ENCODE results near the gene FMNL3.
A peak's percentile ranks its signal among the peaks of the same experiment; 100 is the strongest.
"Not testable (repeated sequence)": the region's sequence is repeated elsewhere in the genome, so short reads cannot be mapped to it uniquely, and the experiment has no call there.

FMNL3 gene

DNA sequence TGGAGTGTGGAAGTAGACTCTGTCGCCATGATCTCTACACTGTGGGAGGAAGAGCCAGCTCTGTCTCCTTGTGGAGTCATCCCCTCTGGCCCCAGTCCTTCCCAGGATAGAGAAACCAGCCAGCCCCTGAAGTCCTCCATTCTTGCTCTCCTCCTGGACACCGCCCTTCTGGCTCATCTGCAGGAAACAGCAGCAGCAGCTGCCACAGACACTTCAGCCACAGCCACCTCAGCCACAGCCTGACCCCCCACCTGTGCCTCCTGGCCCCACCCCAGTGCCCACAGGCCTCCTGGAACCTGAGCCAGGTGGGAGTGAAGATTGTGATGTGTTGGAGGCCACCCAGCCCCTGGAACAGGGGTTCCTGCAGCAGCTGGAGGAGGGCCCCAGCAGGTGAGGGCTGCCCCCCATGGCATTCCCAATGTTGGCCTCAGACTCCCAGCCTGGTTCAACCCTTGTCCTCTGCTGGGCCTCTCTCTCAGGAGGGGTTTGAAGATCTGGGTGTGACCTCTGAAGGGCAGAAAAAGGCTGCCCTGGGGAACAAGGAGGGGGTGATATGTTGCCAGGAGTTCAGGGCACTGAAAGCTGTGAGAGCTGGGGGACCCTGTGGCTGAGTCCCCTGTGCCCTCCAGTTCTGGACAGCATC is 73.4 kb downstream of the FMNL3 start:
- DNase-seq: no peak

DNA sequence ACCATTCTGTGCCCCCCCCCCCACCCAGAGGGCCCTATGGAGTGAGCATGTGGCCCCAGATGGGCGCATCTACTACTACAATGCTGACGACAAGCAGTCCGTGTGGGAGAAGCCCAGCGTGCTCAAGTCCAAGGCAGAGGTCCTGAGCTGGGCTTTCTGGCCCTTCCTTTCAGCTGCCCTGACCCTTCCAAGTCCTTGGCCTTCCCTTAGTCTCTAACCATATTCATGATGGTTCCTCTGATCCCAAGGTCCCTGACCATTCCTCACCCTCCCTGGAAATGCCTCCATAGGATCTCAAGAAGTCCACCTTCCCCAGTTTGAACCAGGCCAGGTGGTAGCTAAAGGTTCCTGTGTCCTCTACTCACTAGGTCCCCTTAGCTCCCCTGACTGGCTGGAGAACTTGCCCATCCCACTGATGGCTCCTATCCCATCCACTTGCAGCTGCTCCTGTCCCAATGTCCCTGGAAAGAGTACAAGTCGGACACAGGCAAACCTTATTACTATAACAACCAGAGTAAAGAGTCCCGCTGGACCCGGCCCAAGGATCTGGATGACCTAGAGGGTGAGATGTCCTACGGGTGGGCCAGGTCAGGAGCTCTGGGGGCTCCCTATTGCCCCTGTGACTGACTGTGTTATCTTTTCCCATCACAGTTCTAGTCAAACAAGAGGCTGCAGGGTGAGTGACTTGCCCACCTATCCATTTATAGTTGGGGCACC is 74.1 kb downstream of the FMNL3 start:
- no peak for DNase-seq

DNA sequence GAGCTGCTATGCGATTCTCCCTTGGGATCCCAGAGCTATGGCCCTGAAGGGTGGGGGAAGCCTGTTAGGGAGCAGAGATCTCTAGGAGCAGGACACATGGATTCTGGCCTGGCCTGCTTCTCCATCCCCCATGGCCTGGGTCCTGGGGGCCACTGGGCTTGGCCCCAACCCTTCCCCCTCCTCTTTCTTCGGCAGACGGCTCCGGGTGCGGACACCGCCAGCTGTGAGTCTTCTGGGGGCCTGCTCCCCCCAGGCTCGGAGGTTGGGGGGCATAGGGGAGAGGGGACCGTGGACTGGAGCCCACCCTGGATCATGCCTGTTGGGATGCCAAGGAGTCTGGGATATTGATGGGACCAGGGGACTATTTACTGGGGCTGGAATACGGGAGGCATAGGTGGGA is 74.8 kb downstream of the FMNL3 start:
- no peak for DNase-seq

DNA sequence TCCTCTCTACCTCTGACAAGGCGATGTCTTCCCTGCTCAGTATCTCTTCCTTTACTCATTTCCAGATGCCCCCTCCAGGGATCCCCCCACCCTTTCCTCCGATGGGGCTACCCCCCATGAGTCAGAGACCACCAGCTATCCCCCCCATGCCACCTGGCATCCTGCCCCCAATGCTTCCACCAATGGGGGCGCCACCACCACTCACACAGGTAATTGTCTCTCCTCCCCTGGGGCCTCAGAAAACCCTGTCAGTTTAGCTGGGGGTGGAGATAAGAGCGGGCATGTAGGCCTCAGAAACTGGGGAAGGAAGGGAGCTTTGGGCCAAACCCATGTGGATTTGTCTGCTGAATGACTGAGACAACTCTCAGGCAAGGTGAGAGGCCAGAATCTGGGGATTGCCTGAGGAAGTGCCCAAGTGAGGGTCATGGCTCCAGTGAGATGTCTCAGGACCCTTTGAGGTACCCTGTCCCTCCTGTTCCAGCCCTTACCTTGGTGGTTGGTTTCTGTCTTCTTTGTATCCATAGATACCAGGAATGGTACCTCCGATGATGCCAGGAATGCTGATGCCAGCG is 75.8 kb downstream of the FMNL3 start:
- DNase-seq: no peak

DNA sequence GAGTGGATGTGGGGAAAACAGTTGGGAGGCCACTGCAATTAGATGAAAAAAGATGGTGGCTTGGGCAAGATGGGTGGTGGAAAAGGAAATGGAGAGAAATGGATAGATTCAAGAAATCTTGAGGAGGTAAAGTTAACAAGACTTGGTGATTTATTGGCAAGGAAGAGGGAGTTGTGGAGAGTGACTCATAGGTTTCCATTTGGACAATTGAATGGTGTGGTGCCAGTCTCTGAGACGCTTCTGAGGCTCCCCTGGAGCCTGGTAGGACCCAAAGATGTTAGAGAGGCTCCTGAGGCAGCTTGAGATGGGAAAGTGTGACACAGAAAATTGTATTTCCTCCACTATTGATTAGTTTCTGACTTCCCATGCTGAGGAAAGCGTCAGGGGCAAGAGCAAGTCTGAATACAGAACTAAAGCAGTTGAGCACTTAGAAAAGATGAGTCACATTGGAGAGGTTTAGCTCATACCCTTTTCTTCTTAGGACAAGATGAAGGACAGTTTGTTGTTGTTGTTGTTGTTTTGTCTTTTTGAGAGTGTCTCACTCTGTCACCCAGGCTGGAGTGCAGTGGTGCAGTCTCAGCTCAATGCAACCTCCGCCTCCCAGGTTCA is 79.3 kb downstream of the FMNL3 start:
- no peak for DNase-seq

DNA sequence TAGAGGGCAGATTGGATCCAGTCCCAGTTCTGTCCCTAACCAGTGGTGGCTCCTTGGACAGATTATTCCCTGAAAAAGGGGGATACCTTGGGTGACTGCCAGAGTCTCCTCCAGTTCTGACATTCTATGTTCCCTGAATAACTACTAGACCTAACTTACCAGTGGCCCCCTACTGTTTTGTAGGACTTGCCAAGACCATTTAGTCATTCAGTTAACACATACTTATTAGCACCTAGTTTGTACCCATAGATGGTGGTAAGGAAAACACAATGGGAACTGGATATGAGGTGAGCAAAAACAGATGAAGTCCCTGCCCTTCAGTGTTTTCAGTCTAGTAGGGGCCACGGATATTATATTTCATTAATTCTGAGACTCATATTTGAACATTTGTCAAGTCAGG is 80.4 kb downstream of the FMNL3 start:
- DNase-seq: no peak

DNA sequence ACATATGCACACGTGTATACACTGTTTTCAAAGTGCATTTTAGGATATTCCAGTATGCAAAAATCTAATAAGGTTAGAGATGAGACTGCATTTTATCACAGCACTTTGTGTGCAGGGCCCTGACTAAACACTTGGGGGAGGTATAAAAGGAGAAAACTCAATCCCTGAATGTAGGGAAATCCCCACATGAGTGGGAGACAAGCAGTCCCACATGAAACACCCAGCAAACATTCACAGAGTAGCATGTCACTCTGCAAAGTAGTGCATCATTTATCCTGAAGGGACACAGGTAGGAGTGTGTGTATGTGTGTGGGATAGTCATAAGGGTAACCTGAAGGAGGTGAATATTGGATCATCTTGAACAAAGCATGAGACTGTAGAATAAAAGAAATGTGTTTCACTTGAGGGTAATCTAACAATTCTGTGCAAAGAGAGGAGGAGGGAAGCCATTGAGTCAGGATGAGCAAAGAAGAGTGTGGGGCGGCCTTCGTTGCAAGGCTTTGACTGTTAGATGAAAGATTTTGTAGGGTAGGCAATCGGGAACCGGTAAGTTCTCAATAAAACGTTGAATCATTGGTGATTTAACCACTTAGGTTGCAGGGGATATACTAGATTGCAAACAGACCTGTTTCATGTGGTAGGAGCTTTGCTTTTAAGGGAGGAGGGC is 80.9 kb downstream of the FMNL3 start:
- DNase-seq: peak in 13 of 56 donors; percentile 12 to 77 (median 53)

DNA sequence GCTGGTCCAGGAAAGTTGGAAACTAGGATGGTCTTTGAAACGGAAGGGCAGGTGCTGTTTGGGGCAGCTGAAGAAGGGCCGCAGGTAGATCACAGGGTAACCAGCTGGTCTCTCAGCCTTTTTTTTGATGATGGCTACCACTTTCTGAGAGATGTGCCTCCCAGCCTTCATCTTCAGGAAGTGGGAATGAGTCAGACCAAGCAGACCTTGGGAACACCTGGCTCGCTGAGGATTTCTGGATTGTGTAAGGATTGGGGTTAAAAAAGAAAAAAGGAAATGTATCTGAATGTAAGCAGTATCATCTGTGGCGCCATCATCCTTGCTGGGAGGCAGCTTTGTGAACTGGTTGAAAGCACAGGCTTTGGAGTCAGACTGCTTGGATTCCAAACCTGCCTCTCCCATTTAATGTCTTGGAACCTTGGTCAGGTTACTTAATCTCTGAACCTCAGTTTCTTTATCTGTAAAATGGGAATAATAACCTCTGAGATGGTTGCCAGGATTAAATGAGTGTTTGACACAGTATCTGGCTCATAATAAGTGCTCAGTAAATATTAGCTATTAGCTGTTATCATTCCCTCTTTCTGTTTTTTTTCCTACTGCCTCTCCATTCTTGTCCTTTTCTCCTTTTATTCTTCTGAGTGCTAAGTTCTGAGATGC is 82.2 kb downstream of the FMNL3 start:
- no peak for DNase-seq

DNA sequence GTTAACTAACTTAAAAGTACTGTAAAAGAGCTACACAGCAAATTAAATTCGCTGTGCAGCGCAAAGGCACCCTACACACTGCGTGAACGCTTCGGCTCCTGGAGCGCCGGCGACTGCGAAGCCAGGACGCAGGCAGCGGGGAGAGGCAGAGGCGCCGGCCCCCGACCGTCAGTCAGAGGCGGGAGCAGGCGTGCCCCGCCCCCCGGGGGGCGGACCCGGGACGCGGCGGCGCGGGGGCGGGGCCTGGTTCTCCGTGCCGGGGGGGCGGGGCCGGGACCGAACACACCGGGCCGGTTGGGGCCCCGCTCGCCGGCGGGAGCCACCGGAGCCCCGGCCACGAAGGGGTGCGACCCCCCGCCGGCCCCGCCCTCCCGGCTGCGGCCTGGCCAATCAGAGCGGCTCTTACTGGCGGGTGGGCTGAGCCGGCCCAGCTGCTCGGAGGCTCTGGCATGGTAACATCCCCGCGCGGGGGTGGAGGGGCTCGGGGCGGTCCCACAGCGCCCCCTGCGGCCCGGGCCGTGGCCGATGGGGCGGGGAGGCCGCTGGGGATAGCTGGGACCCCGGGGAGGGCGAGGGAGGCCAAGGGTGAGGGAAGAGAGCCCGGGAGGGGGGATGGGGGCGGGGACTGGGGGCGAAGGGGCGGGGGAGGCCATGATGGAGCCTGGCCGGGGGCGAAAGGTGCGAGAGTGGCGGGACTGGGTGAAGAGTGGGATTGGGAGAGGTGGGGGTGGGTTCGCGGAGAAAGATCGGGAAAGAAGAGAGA is 83.9 kb downstream of the FMNL3 start, which contains the start of gene PRPF40B:
Gene PRPF40B (plus strand): TSS at position 420 of the 763 bp plus-strand sequence. CDS start 30 bp downstream, at position 450.
- peak in 55 of 56 donors; percentile 44 to 98 (median 85) for DNase-seq

DNA sequence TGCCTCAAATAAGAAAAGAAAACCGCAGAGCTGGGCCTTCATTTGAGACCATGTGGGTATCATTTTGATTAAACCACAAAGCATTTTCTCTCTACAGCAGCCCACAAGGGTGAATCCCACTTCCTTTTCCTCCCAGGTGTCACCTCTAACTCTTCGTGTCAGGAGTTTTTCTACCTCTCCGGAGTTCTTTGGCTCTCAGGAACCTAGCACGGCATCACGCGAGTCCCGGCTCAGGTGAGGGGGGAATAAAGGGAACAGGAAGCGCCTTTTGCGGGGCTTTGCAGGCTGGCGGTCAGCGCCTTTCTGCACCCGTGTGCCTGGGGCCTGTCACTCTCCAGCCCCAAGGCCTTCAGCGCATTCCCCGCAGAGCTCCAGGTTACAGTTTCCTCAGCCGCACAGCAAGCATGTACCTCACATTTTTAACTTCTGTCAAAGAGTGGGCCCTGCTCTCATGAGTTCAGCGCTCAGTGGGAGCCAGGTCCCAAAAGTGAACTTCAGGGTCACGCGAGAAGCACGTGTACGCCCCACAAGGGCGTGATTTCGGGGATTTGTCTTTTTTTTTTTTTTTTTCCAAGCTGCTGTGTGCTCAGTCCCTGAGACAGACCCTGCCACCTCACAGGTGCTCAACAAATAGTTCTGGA is 84.6 kb downstream of the FMNL3 start:
- peak in 2 of 56 donors; percentile 53 to 56 for DNase-seq

DNA sequence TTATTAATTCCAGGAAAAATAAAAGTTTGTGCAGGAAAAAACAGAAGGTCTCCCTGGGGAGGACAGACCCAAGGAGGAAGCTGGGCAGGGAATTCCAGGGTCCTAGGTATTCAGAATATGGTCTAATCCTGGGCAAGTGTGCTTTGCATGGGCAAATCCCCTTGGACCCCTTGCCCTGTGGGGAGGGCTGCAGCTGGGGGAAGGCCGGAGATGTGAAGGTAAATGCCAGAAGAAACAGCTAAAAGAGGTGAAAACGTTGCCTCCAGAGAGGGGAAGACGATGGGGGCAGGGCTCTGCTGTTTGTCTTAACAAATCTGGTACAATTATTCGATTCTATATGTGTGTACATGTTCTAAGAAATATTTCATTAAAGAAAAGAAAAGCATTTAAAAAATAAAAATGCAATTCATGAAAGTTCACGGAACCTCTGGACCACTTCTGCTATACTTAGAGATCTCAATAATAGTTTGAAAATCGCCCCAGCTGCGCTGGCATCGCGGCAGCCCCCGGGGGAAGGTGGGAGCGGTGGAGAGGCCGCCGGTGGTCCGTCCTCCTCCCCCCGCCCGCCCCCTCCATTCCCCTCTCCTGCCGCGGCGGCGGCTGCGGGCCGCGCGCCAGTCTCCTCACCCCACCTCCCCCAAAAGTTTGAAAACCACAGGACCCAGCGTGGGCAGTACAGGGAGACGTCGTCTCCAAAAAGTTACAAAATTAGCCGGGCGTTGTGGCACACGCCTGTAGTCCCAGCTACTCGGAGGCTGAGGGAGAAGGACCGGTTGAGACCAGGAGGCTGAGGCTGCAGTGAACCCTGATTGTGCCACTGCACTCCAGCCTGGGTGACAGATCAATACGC is 85.3 kb downstream of the FMNL3 start:
- no peak for DNase-seq

DNA sequence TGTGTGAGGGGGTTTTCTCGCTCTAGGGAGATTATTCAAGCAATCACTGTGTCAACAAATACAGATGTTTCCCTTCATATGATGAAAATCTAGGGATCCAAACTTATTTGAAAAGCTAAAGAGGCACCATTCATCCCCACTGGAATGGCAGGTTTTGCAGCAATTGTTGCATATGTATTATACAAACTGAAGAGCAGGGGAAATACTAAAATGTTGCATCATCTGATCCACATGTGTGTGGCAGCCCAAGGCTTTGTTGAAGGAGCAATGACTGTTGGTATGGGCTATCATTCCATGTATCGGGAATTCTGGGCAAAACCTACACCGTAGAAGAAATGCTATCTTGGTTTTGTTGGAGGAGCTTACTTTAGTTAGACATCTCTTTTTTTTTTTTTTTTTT is 87.9 kb downstream of the FMNL3 start:
- no peak for DNase-seq

DNA sequence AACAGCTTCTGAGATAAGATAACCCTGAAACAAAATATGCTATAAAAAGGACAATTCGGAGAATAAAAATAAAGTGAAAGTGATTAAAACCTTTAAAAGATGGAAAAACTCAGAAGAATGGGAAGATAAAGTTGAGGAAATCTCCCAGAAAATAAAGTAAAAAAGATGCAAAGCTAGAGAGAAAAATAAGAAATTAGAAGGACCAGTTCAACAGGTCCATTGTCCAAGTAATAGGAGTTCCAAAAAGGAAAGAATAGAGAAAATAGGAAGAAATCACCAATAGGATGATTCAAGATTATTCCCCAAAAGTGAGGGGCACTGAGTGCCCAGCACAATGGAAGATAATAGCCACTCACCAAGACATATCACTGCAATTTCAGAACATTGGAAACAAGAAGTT is 88.6 kb downstream of the FMNL3 start:
- no peak for DNase-seq

DNA sequence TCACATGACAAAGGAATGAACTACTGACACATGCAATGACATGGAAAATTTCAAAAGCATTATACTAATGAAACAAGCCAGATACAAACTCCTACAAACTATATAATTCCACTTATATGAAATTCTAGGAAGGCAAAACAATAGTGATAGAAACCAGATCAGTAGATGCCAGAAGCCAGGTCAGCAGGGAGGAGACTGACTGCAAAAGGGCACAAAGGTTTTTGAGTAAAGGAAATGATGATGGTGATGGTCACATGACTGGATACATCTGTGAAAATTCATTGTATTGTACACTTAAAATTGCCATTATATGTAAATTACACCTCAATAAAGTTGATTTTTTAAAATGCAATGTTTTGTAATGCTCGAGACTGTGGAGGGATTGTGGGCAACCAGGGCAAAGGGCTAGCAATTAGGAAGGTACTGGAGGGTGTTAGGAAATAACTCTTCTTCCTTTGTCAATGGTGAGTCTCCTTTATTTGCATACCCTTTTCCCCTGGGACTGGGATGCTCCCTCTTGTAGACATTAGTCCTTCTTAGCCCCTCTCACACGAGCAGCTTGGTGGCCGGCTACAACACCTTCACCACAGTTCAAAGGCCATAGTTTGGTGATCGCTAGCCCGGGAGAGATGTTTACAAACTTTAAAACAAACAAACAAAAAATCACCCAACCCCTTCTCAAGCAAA is 90.5 kb downstream of the FMNL3 start:
- no peak for DNase-seq

DNA sequence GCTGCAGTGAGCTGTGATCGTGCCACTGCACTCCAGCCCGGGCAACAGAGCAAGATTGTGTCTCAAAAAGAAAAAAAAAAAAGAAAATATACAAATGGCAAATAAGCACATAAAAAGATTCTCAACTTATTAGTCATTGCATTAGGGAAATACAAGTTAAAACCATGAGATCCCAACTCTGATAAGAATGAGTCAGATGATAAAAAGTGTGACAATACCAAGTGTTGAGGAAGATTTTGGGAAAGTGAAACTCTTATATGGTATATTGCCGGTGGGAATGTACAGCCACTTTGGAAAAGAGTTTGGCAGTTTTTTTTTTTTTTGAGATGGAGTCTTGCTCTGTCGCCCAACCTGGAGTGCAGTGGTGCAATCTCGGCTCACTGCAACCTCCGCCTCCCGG is 91.5 kb downstream of the FMNL3 start:
- no peak for DNase-seq

DNA sequence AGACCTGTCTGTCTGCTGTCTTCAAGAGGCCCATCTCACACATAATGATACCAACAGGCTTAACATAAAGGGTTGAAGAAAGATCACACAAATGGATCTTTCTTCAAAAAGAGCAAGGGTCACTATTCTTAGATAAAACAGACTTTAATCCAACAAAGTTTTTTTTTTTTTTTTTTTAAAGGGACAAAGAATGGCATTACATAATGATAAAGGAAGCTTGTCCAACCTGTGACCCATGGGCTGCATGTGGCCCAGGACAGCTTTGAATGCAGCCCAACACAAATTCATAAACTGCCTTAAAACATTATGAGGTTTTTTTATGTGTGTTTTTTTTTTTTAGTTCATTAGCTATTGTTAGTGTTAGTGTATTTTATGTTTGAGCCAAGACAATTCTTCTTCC is 95.0 kb downstream of the FMNL3 start:
- no peak for DNase-seq

DNA sequence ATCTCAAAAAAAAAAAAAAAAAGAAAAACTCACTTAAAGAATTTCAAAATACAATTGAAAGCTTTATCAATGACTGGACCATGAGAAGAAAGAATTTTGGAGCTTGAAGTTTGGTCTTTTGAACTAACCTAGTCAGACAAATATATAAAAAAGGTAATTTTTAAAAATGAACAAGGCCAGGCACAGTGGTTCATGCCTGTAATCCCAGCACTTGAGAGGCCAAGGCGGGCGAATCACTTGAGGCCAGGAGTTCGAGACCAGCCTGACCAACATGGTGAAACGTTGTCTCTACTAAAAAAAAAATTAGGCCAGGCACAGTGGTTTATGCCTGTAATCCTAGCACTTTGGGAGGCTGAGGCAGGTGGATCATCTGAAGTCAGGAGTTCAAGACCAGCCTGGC is 96.4 kb downstream of the FMNL3 start:
- DNase-seq: not testable (repeated sequence)

DNA sequence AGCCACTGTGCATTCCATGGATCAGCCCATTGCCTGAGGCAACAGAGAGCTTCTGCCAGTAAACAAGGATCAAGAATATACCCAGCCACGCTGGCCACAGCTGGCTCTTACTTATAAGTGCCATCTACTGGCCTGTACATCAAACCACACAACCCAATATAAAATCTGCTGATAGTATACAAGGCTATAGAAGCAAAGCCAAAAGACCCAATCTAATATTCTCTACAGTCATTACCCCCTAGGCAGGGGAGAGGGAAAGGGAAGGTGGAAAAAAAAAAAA is 97.4 kb downstream of the FMNL3 start:
- no peak for DNase-seq
